ENCODE data around the gene TBATA. TPM values are rescaled to one million over a fixed set of nuclear protein-coding genes. Genes with fewer than 3 reads are reported as not detected.

Gene TBATA
- total RNA-seq, 4 donors from 2014 or later = not detected

- Histone ChIP-seq H3K4me3 (no peak overlapping the region), H3K27me3 (no peaks in the 10 kb centered on the region), H3K4me1 (peaks cover 0 to 6% of the 10 kb centered on the region in 2 donors), H3K9me3 (no peaks in the 10 kb centered on the region), H3K36me3 (no peaks in the 10 kb centered on the region), H3K27ac (peak overlapping the region in 1 of 2 donors; percentile 97)
- no peak for DNase-seq
- TF ChIP-seq POLR2A (IDR thresholded peaks at IDR 0.05) = no peak
- no peak for TF ChIP-seq CTCF (IDR thresholded peaks at IDR 0.05)
- intact Hi-C loops (cut with DNase I; ENCODE audit: low total_unique reads) = no loop called here
Observed at GRCh38 chr10:70814126-70814525, 28.9 kb upstream of the TBATA start.

DNA sequence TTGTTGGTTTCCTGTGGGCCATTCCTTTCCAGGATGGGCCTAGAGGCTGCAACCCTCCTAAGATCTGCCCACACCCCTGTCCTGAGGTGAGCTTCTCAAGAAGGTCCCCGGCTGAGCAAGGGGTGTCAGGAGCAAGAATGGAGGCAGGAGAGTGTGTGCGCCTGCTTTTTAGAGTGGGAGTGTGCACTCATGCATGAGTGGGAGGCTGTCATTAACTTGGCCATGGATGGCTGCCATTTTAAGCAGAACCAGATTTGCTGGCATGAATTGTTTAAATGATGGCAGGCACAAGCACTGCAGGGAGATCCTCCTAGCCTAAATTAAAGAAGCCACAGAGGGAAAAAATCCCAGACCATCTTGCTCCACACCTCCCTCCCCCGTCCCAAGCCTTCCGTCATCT, 27.6 kb upstream of the TBATA start:
- Histone ChIP-seq H3K36me3 (no peaks in the 10 kb centered on the region), H3K27ac (no peak overlapping the region), H3K4me1 (peaks cover 0 to 6% of the 10 kb centered on the region in 2 donors), H3K27me3 (no peaks in the 10 kb centered on the region), H3K4me3 (no peak overlapping the region), H3K9me3 (no peaks in the 10 kb centered on the region)
- no peak for TF ChIP-seq CTCF (IDR thresholded peaks at IDR 0.05)
- TF ChIP-seq POLR2A (IDR thresholded peaks at IDR 0.05) = no peak
- intact Hi-C loops (cut with DNase I; ENCODE audit: low total_unique reads) = no loop called here
- DNase-seq = no peak

DNA sequence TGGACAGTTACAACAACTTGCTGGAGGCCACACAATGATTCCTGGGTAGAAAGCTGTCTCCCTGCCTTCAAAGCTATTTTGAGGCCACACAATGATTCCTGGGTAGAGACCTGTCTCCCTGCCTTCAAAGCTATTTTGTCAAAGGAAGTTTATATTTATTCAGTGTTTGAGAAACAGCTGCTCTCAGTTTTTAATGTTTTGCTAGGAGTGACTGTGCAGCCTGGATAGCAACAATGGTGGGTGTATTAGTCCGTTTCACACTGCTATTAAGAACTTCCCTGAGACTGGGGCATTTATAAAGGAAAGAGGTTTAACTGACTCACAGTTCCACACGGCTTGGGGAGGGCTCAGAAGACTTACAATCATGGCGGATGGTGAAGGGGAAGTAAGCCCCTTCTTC, 26.7 kb upstream of the TBATA start:
- H3K4me1 ChIP-seq = no peaks in the 10 kb centered on the region
- no peak overlapping the region for H3K4me3 ChIP-seq
- intact Hi-C loops (cut with DNase I; ENCODE audit: low total_unique reads) = no loop called here
- no peaks in the 10 kb centered on the region for H3K36me3 ChIP-seq
- TF ChIP-seq CTCF (IDR thresholded peaks at IDR 0.05) = no peak
- TF ChIP-seq POLR2A (IDR thresholded peaks at IDR 0.05) = no peak
- H3K9me3 ChIP-seq = no peaks in the 10 kb centered on the region
- no peaks in the 10 kb centered on the region for H3K27me3 ChIP-seq
- DNase-seq = no peak
- no peak overlapping the region for H3K27ac ChIP-seq

GRCh38 chr10:70810967-70811366, 25.8 kb upstream of the TBATA start:
- no peaks in the 10 kb centered on the region for H3K9me3 ChIP-seq
- no peak overlapping the region for H3K27ac ChIP-seq
- intact Hi-C loops (cut with DNase I; ENCODE audit: low total_unique reads) = no loop called here
- DNase-seq = no peak
- no peak for TF ChIP-seq POLR2A (IDR thresholded peaks at IDR 0.05)
- TF ChIP-seq CTCF (IDR thresholded peaks at IDR 0.05) = no peak
- no peaks in the 10 kb centered on the region for H3K36me3 ChIP-seq
- H3K27me3 ChIP-seq = no peaks in the 10 kb centered on the region
- no peak overlapping the region for H3K4me3 ChIP-seq
- H3K4me1 ChIP-seq = no peaks in the 10 kb centered on the region

DNA sequence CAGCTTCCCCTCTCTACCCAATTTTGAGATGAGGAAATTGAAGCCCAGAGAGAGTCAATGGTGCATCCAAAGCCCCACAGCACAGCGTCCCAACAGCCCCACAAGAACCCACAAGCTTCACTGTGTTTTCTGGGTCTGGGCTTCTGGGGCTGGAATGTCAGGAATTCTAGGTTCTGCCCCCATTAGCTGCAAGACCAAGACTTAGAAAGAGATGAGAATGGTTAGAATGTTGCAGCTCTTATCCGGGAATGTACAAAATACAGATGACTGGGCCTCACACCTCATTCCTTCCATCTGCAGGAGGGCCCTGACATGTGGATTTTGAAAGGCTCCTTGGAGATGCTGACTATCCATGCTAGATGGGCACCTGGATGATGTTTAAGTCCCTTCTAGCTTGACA, 24.5 kb upstream of the TBATA start:
- no peaks in the 10 kb centered on the region for H3K9me3 ChIP-seq
- H3K4me3 ChIP-seq = no peak overlapping the region
- H3K27me3 ChIP-seq = no peaks in the 10 kb centered on the region
- H3K27ac ChIP-seq = no peak overlapping the region
- DNase-seq = no peak
- H3K36me3 ChIP-seq = no peaks in the 10 kb centered on the region
- no peaks in the 10 kb centered on the region for H3K4me1 ChIP-seq
- intact Hi-C loops (cut with DNase I; ENCODE audit: low total_unique reads) = no loop called here
- TF ChIP-seq POLR2A (IDR thresholded peaks at IDR 0.05) (no peak), CTCF (IDR thresholded peaks at IDR 0.05) (no peak)

Data from uterus (tissue), 4 donors.